Ovary (tissue), 9 donors: Measurements from ENCODE around the gene SMTNL1. TPM values are rescaled to one million over a fixed set of nuclear protein-coding genes. Genes with fewer than 3 reads are reported as not detected.
"Not testable (repeated sequence)": the region's sequence is repeated elsewhere in the genome, so short reads cannot be mapped to it uniquely, and the experiment has no call there.

ENCODE experiments used
- DNase-seq, 5 donors: peaks; one replicate each; pipeline ENCODE4 v3.0.0-alpha.2; 2019 to 2020
- H3K27ac ChIP-seq, 2 donors: fragments of 200-600 bp; one replicate each; pipeline versions ENCODE4 v1.5.1 to v1.8.0; 2019 to 2022
- H3K27me3 ChIP-seq: fragments of 200-600 bp; one replicate; pipeline ENCODE4 v1.8.0; 2022
- H3K36me3 ChIP-seq: fragments of 200-600 bp; sonication (generic); one replicate; pipeline ENCODE4 v1.5.1; 2019
- H3K4me1 ChIP-seq: one replicate; pipeline ENCODE4 v1.8.1; 2013; ENCODE audit warnings: mild to moderate bottlenecking, moderate library complexity; ENCODE audit not compliant: insufficient read depth
- H3K4me3 ChIP-seq: fragments of 200-600 bp; sonication (generic); one replicate; pipeline ENCODE4 v1.5.1; 2017
- H3K9me3 ChIP-seq, 2 donors: fragments of 200-600 bp in 1 of 2; sonication (generic) in 1 of 2; one replicate each; pipeline versions ENCODE4 v1.5.1 to v1.8.1; 2013 to 2019; ENCODE audit warnings: mild to moderate bottlenecking in 1 of 2, moderate library complexity in 1 of 2
- CTCF ChIP-seq, 3 donors: fragments of 450-650 bp in 2 of 3; fragments of 200-600 bp in 1 of 3; IDR thresholded peaks; one replicate each; pipeline versions ENCODE4 v1.5.1 to v1.8.0; 2016 to 2022; ENCODE audit warnings: antibody characterized with exemption in 3 of 3, mild to moderate bottlenecking in 1 of 3
- EP300 ChIP-seq: sonication (generic); formaldehyde crosslinking; IDR thresholded peaks from one replicate; pipeline ENCODE4 v1.6.1; 2017; ENCODE audit warnings: antibody characterized with exemption
- POLR2A ChIP-seq: fragments of 450-650 bp; IDR thresholded peaks from one replicate; pipeline ENCODE4 v1.6.1; 2017; ENCODE audit warnings: antibody characterized with exemption, mild to moderate bottlenecking, moderate library complexity
- WGBS, 3 donors: extraction: QIAGEN DNeasy Blood & Tissue Kit in 1 of 3; methylation state at CpG; one replicate each; pipeline versions ENCODE4 v1.1.5 to v1.1.7; 2013 to 2017; 5-methylcytosine and 5-hydroxymethylcytosine counted together
- intact Hi-C, 4 donors: fragments of 100-400 bp; cut with DNase I; formaldehyde crosslinking; loops; one replicate each; pipeline versions ENCODE4 v1.11.0 to v1.15.1; 2022 to 2023
- polyA plus RNA-seq, 2 donors: library from polyadenylated mRNA; stranded (reverse); fragments of 200-250 nt in 1 of 2; fragments of 350-450 nt in 1 of 2; fragmentation: Illumina TruSeq in 1 of 2; extraction: RNeasy Lipid Tissue Mini Kit (QIAGEN cat#74804) in 1 of 2; gene quantifications; one replicate each; pipeline ENCODE4 v1.2.3, GENCODE V29; 2013 to 2014
- total RNA-seq, 7 donors: library from RNA; depleted of rRNA in 2 of 7; stranded (reverse); fragments of >200 nt in 2 of 7; fragmentation: NEBNext Ultra II Directional in 3 of 7; extraction: Animal tissue kit (Norgen Biotek cat#: 25700) in 3 of 7; gene quantifications; one replicate each; pipeline versions ENCODE4 v1.1.0 to v1.2.4, GENCODE V29; 2016 to 2023
- donor health status: DM: no; HTN: no; CAD: no; lungs with moderate emphysema.
- donor health status: DM: no; HTN: no; CAD: no.
- donor health status: Bipolar disorder and iron deficiency.
- donor health status: DM: yes; HTN: yes; CAD: no.
- donor health status: DM: no; HTN: no; CAD: no.
- donor health status: DM: yes; HTN: yes; CAD: no.

SMTNL1 gene
- total and polyA plus RNA-seq, 9 donors, result not detected

GRCh38 chr11:57530596-57531507 lies 6.5 kb upstream of the SMTNL1 start, which contains the start of gene TIMM10:
Gene TIMM10, minus strand, starts transcription at chr11:57530754. Its CDS starts 565 bp downstream, at chr11:57530189.
- Histone ChIP-seq H3K36me3 (no peaks in the 10 kb centered on the region), H3K4me1 (peaks cover 4% of the 10 kb centered on the region), H3K9me3 (no peaks in the 10 kb centered on the region), H3K27ac (peak within 1 kb of the TSS in 1 of 2 donors; percentile 3), H3K4me3 (peak within 1 kb of the TSS; percentile 63), H3K27me3 (no peaks in the 10 kb centered on the region)
- intact Hi-C loops, result loop anchor here in 1 of 4 donors (2.0 kb wide), 1 partner anchor 30 kb away; no protein-coding TSS in a partner anchor
- no peak for TF ChIP-seq EP300
- TF ChIP-seq POLR2A, result no peak
- TF ChIP-seq CTCF (IDR thresholded peaks at IDR 0.05), result no peak
- 0 to 1% (median 0%) methylated on average over 49 of the region's 49 CpGs for WGBS, 3 donors
- peak; percentile 93 to 95 (median 93) for DNase-seq

DNA sequence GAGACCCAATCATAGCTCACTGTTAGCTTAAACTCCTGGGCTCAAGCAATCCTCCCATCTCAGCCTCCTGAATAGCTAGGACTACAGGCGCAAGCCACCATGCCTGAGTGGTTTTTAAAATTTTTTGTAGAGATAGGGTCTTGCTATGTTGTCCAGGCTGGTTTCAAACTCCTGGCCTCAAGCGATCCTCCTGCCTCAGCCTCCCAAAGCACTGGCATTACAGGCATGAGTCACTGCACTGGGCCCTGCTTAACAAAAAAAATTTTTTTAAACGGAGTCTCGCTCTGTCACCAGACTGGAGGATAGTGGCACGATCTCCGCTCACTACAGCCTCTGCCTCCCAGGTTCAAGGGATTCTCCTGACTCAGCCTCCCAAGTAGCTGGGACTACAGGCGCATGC lies 2.9 kb upstream of the SMTNL1 start:
- H3K27me3 ChIP-seq, H3K9me3 ChIP-seq, intact Hi-C loops, H3K27ac ChIP-seq, H3K4me3 ChIP-seq, DNase-seq, H3K36me3 ChIP-seq, H3K4me1 ChIP-seq: not testable (repeated sequence)
- WGBS, 3 donors, result 93 to 97% (median 94%) methylated on average over 7 of the region's 7 CpGs

DNA sequence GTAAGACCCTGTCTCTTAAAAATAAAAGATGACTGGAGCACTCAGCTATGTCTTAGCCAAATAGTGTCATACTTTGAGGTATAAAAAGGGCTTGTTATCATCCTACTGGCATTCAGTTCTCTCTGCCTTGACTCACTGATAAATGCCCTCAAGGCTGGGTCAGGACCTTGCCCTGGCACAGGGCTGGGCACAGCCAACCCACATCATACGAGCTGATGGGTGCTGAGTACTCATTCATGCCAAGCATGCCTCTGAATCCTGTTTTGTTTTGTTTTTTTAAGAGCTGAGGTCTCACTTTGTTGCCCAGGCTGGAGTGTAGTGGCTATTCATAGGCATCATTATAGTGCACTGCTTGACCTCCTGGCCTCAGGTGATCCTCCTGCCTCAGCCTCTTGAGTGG lies 1.9 kb downstream of the SMTNL1 start:
- WGBS, 3 donors, result 65 to 88% (median 74%) methylated on average over 1 of the region's 1 CpG
- Histone ChIP-seq H3K27ac (no peak overlapping the region), H3K4me3 (no peak overlapping the region), H3K4me1 (no peaks in the 10 kb centered on the region), H3K27me3 (no peaks in the 10 kb centered on the region), H3K9me3 (no peaks in the 10 kb centered on the region), H3K36me3 (no peaks in the 10 kb centered on the region)
- intact Hi-C loops, result no loop called here
- DNase-seq, result no peak
- TF ChIP-seq CTCF (IDR thresholded peaks at IDR 0.05) (no peak), POLR2A (no peak), EP300 (no peak)

GRCh38 chr11:57541169-57541568 lies 3.8 kb downstream of the SMTNL1 start:
- no peak for DNase-seq
- no peaks in the 10 kb centered on the region for H3K27me3 ChIP-seq
- no peaks in the 10 kb centered on the region for H3K9me3 ChIP-seq
- no peak overlapping the region for H3K27ac ChIP-seq
- TF ChIP-seq EP300 (no peak), POLR2A (no peak), CTCF (IDR thresholded peaks at IDR 0.05) (no peak)
- no peaks in the 10 kb centered on the region for H3K36me3 ChIP-seq
- H3K4me1 ChIP-seq, result no peaks in the 10 kb centered on the region
- WGBS, 3 donors, result 84 to 91% (median 90%) methylated on average over 5 of the region's 5 CpGs
- intact Hi-C loops, result no loop called here
- H3K4me3 ChIP-seq, result no peak overlapping the region

DNA sequence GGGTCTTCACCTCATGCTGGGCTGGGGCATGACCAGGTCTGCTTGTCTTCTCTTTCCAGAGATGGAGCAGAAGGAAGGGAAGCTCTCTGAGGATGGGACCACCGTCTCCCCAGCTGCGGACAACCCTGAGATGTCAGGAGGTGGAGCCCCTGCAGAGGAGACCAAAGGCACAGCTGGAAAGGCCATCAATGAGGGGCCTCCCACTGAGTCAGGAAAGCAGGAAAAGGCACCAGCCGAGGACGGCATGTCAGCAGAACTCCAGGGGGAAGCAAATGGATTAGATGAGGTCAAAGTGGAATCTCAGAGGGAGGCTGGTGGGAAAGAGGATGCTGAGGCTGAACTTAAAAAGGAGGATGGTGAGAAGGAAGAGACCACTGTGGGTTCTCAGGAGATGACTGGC lies 5.2 kb downstream of the SMTNL1 start:
- WGBS, 3 donors, result 43 to 59% (median 58%) methylated on average over 4 of the region's 4 CpGs
- Histone ChIP-seq H3K27me3 (no peaks in the 10 kb centered on the region), H3K4me1 (peaks cover 3% of the 10 kb centered on the region), H3K9me3 (no peaks in the 10 kb centered on the region), H3K27ac (no peak overlapping the region), H3K36me3 (no peaks in the 10 kb centered on the region), H3K4me3 (no peak overlapping the region)
- TF ChIP-seq EP300 (no peak), CTCF (IDR thresholded peaks at IDR 0.05) (no peak), POLR2A (no peak)
- intact Hi-C loops, result no loop called here
- no peak for DNase-seq
